Testis (tissue), 3 donors: ENCODE measurements around the gene MANSC4. TPM values are rescaled to one million over a fixed set of nuclear protein-coding genes. Genes with fewer than 3 reads are reported as not detected.

Source experiments
- DNase-seq: peaks from one replicate; pipeline ENCODE4 v3.0.0-alpha.2; 2019
- H3K27ac ChIP-seq, 2 donors: fragments of 200-600 bp; sonication (generic); one replicate each; pipeline ENCODE4 v1.5.1; 2019
- H3K27me3 ChIP-seq: fragments of 200-600 bp; sonication (generic); one replicate; pipeline ENCODE4 v1.5.1; 2019
- H3K36me3 ChIP-seq: fragments of 200-600 bp; sonication (generic); one replicate; pipeline ENCODE4 v1.5.1; 2017; ENCODE audit warnings: low read depth; ENCODE audit errors: missing control alignments
- H3K4me1 ChIP-seq: fragments of 200-600 bp; sonication (generic); one replicate; pipeline ENCODE4 v1.5.1; 2019
- H3K4me3 ChIP-seq, 2 donors: fragments of 200-600 bp; sonication (generic); one replicate each; pipeline ENCODE4 v1.5.1; 2017 to 2019
- H3K9me3 ChIP-seq: fragments of 200-600 bp; sonication (generic); one replicate; pipeline ENCODE4 v1.5.1; 2017
- POLR2A ChIP-seq: fragments of 450-650 bp; IDR thresholded peaks from one replicate; pipeline ENCODE4 v1.6.1; 2017; ENCODE audit warnings: antibody characterized with exemption, mild to moderate bottlenecking, moderate library complexity
- WGBS, 2 donors: methylation state at CpG; one replicate each; pipeline ENCODE4 v1.1.5; 2018; 5-methylcytosine and 5-hydroxymethylcytosine counted together
- intact Hi-C: fragments of 100-400 bp; cut with DNase I; formaldehyde crosslinking; loops from one replicate; pipeline ENCODE4 v1.15.1; 2023; ENCODE audit warnings: low total_unique reads
- polyA plus RNA-seq: library from polyadenylated mRNA; stranded (reverse); fragments of 350-450 nt; fragmentation: Illumina TruSeq; extraction: RNeasy Lipid Tissue Mini Kit (QIAGEN cat#74804); gene quantifications from one replicate; pipeline ENCODE4 v1.2.3, GENCODE V29; 2014; ENCODE audit warnings: low read depth, low replicate concordance; ENCODE audit not compliant: insufficient read depth
- total RNA-seq, 2 donors: library from RNA; depleted of rRNA; stranded (reverse); fragments of >200 nt; gene quantifications; one replicate each; pipeline ENCODE4 v1.2.3, GENCODE V29; 2016
- TF ChIP-seq, protein P1 (sequence below), 3 experiments: fragments of 450-650 bp in 2 of 3; fragments of 200-600 bp in 1 of 3; sonication (generic) in 1 of 3; IDR thresholded peaks; one replicate each; pipeline ENCODE4 v1.5.1; 2016 to 2019; ENCODE audit warnings: antibody characterized with exemption in 3 of 3, mild to moderate bottlenecking in 2 of 3, moderate library complexity in 1 of 3

The MANSC4 gene
- total and polyA plus RNA-seq, 3 donors from 2014 or later = 1.1 to 3.4 (median 3.4) TPM

GRCh38 chr12:27818401-27818918, 38.4 kb upstream of the MANSC4 start:
- Histone ChIP-seq H3K4me1 (peaks cover 29% of the 10 kb centered on the region), H3K27ac (peak overlapping the region; percentile 20 to 68), H3K27me3 (no peaks in the 10 kb centered on the region), H3K4me3 (no peak overlapping the region), H3K9me3 (no peaks in the 10 kb centered on the region), H3K36me3 (no peaks in the 10 kb centered on the region)
- WGBS, 2 donors = 55 to 63% methylated on average over 7 of the region's 7 CpGs
- TF ChIP-seq, protein P1, sequence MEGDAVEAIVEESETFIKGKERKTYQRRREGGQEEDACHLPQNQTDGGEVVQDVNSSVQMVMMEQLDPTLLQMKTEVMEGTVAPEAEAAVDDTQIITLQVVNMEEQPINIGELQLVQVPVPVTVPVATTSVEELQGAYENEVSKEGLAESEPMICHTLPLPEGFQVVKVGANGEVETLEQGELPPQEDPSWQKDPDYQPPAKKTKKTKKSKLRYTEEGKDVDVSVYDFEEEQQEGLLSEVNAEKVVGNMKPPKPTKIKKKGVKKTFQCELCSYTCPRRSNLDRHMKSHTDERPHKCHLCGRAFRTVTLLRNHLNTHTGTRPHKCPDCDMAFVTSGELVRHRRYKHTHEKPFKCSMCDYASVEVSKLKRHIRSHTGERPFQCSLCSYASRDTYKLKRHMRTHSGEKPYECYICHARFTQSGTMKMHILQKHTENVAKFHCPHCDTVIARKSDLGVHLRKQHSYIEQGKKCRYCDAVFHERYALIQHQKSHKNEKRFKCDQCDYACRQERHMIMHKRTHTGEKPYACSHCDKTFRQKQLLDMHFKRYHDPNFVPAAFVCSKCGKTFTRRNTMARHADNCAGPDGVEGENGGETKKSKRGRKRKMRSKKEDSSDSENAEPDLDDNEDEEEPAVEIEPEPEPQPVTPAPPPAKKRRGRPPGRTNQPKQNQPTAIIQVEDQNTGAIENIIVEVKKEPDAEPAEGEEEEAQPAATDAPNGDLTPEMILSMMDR (IDR thresholded peaks at IDR 0.05) = no peak
- TF ChIP-seq POLR2A = no peak
- intact Hi-C loops = loop anchor here (10.0 kb wide), 1 partner anchor 74 kb away; no protein-coding TSS in a partner anchor
- DNase-seq = peak; percentile 81

DNA sequence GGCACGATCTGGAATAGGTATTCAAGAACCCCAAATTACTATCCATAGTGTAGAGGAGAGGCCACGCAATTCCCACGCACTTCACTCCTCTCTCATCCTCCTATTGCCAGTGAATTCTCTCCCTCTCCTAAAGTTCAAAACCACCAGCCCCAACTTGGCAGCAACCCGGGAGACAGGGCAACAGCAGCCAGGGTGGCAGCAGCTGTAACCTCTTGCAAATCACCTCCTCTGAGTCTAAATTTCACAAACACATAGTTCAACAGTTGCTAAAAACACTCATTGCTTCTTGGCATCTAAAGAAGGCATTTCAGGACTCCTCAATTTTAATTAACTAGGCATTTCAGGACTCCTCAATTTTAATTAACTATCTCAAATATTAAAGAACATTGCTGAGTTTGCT, 37.7 kb upstream of the MANSC4 start:
- DNase-seq = no peak
- H3K9me3 ChIP-seq = no peaks in the 10 kb centered on the region

GRCh38 chr12:27814851-27815591, 35.0 kb upstream of the MANSC4 start:
- no peak overlapping the region for H3K4me3 ChIP-seq
- intact Hi-C loops = loop anchor here (10.0 kb wide), 1 partner anchor 70 kb away; no protein-coding TSS in a partner anchor
- no peaks in the 10 kb centered on the region for H3K36me3 ChIP-seq
- H3K4me1 ChIP-seq = peaks cover 19% of the 10 kb centered on the region
- no peaks in the 10 kb centered on the region for H3K27me3 ChIP-seq
- WGBS, 2 donors = 41 to 52% methylated on average over 3 of the region's 3 CpGs
- no peak for TF ChIP-seq POLR2A
- TF ChIP-seq, protein P1 (IDR thresholded peaks at IDR 0.05) = no peak
- no peaks in the 10 kb centered on the region for H3K9me3 ChIP-seq
- H3K27ac ChIP-seq = no peak overlapping the region
- DNase-seq = no peak

More for the DNA sequence above, 37.7 kb upstream of the MANSC4 start:
- H3K4me1 ChIP-seq = peaks cover 29% of the 10 kb centered on the region
- H3K4me3 ChIP-seq = no peak overlapping the region
- peak overlapping the region; percentile 20 to 68 for H3K27ac ChIP-seq
- WGBS, 2 donors = 73 to 78% methylated on average over 4 of the region's 4 CpGs
- H3K36me3 ChIP-seq = no peaks in the 10 kb centered on the region
- no peaks in the 10 kb centered on the region for H3K27me3 ChIP-seq
- intact Hi-C loops = loop anchor here (10.0 kb wide), 1 partner anchor 73 kb away; no protein-coding TSS in a partner anchor
- TF ChIP-seq, protein P1 (IDR thresholded peaks at IDR 0.05) = no peak
- no peak for TF ChIP-seq POLR2A

DNA sequence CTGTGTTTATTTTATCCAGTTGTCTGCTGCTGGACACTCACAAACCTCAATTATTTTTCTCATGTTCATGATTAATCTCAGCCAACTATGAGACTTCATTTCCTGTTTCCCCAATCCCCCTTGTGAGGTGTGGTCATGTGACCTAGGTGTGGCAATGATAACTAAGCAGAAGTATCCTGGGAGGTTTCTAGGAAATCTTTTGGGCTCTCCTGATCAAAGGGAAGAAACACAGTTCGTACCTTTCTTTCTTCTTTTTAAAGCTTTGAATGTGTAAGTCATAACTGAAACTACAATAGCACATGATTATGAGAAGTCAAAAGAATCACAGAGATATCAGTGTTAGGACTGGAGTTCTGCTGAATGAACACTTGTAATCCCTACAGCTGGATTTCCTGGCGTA, 34.4 kb upstream of the MANSC4 start:
- WGBS, 2 donors = 67 to 70% methylated on average over 2 of the region's 2 CpGs
- intact Hi-C loops = loop anchor here (10.0 kb wide), 1 partner anchor 70 kb away; no protein-coding TSS in a partner anchor
- peaks cover 15% of the 10 kb centered on the region for H3K4me1 ChIP-seq

More for the DNA sequence above, 34.4 kb upstream of the MANSC4 start:
- no peaks in the 10 kb centered on the region for H3K36me3 ChIP-seq
- DNase-seq = no peak
- H3K9me3 ChIP-seq = no peaks in the 10 kb centered on the region
- no peaks in the 10 kb centered on the region for H3K27me3 ChIP-seq
- no peak for TF ChIP-seq POLR2A
- TF ChIP-seq, protein P1 (IDR thresholded peaks at IDR 0.05) = no peak
- no peak overlapping the region for H3K4me3 ChIP-seq
- H3K27ac ChIP-seq = no peak overlapping the region
